Measurements from ENCODE around the gene KDM4C.

DNA sequence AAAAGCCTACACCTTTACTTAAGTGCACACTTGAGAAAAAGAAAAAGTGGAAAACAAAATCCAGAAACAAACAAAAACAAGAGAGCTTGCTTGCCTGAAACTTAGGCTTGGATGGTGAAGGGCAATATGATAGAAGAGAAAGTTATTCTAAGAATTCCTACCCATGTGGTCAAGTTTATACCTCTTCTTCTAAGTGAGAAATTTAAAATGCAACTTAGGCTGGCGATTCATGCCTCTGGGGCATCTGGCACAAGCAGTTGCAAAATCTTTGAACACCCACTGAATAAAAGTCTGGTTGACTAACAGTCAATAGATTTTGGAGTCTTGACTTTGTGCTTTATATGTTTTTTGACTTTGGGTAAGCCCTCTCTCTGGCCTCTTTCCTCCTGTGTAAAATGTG, 239.6 kb downstream of the KDM4C start:
- TF ChIP-seq, protein P1, sequence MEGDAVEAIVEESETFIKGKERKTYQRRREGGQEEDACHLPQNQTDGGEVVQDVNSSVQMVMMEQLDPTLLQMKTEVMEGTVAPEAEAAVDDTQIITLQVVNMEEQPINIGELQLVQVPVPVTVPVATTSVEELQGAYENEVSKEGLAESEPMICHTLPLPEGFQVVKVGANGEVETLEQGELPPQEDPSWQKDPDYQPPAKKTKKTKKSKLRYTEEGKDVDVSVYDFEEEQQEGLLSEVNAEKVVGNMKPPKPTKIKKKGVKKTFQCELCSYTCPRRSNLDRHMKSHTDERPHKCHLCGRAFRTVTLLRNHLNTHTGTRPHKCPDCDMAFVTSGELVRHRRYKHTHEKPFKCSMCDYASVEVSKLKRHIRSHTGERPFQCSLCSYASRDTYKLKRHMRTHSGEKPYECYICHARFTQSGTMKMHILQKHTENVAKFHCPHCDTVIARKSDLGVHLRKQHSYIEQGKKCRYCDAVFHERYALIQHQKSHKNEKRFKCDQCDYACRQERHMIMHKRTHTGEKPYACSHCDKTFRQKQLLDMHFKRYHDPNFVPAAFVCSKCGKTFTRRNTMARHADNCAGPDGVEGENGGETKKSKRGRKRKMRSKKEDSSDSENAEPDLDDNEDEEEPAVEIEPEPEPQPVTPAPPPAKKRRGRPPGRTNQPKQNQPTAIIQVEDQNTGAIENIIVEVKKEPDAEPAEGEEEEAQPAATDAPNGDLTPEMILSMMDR (IDR thresholded peaks at IDR 0.05) = no peak
- TF ChIP-seq POLR2A (IDR thresholded peaks at IDR 0.05) = no peak

Measured in heart left ventricle (tissue), 13 donors.